ES-I3 (cell line): ENCODE results near the gene IL6ST.
"Not testable (repeated sequence)": the region's sequence is repeated elsewhere in the genome, so short reads cannot be mapped to it uniquely, and the experiment has no call there.

Experiments used
- H3K36me3 ChIP-seq: 2 replicates; pipeline ENCODE4 v1.6.1; 2013; ENCODE audit warnings: mild to moderate bottlenecking, low read length, control low read depth, moderate library complexity; ENCODE audit not compliant: insufficient read depth
- H3K4me1 ChIP-seq: 2 replicates; pipeline ENCODE4 v1.6.1; 2013; ENCODE audit warnings: mild to moderate bottlenecking, control low read depth, low read length; ENCODE audit not compliant: insufficient read depth
- H3K9ac ChIP-seq: 2 replicates; pipeline ENCODE4 v1.6.1; 2013; ENCODE audit warnings: low read depth, mild to moderate bottlenecking, low read length, moderate library complexity
- H3K9me3 ChIP-seq: 2 replicates; pipeline ENCODE4 v1.6.1; 2013; ENCODE audit warnings: mild to moderate bottlenecking, low read length, moderate library complexity; ENCODE audit not compliant: control insufficient read depth, insufficient read depth

The IL6ST gene

DNA sequence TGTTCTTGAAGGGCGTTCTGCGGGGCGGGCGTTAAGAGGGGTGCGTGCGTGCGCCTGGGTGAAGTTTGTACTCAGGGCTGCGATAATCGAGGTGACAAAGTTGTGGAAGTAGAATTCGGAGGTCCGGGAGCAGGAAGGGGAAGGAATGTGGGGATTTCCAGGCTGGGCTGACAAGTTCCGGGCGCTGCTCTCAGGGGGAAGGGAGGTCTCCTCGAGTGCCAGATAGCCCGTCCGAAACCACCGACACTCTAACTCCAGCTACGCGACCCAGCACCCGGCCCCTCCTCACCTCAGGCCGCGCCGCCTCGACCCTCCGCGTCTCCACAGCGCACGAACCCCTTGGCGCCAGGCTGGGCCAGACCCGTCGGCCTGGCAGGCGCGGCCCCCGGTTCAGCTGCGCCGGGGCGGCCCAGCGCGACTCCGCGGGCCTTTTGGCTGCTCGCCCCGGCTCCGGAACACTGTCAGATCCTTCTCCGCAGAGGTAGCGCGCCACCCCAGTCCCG, at the start of gene IL6ST:
Gene IL6ST (minus strand): TSS at position 469 of the 503 bp plus-strand sequence. CDS start 18,685 bp downstream, outside the sequence.
- no peaks in the 10 kb centered on the region for H3K36me3 ChIP-seq
- H3K9ac ChIP-seq, result peak within 1 kb of the TSS; percentile 95
- H3K9me3 ChIP-seq, result no peaks in the 10 kb centered on the region
- peaks cover 10% of the 10 kb centered on the region for H3K4me1 ChIP-seq

DNA sequence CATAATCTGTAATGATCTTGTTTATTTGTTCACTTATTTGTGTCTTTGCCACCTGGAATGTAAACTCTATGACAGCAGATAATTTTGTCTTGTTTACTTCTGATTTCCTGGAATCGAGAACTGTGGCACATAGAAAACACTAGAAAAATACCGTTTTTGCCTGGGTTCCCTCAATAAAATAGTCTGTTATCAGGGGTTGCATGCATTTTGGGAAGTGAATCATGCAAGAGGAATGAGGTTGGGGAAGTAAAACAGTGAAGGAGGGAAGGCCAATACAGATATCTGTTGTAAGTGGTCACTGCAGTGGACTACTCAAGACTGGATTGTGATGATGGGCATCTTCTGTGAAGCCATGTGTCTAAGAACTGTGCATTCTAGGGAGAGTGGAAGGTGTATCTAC, 45.2 kb upstream of the IL6ST start:
- Histone ChIP-seq H3K36me3 (no peaks in the 10 kb centered on the region), H3K4me1 (no peaks in the 10 kb centered on the region), H3K9me3 (peaks cover 5% of the 10 kb centered on the region; the same call in 1 of the 2 replicates), H3K9ac (no peak overlapping the region)

DNA sequence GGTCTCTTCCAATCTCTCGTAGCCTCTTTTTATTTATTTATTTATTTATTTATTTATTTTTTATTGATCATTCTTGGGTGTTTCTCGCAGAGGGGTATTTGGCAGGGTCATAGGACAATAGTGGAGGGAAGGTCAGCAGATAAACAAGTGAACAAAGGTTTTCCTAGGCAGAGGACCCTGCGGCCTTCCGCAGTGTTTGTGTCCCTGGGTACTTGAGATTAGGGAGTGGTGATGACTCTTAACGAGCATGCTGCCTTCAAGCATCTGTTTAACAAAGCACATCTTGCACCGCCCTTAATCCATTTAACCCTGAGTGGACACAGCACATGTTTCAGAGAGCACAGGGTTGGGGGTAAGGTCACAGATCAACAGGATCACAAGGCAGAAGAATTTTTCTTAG, 43.4 kb upstream of the IL6ST start:
- H3K4me1 ChIP-seq, H3K36me3 ChIP-seq, H3K9me3 ChIP-seq, H3K9ac ChIP-seq: not testable (repeated sequence)

- Histone ChIP-seq H3K9me3 (peaks cover 5% of the 10 kb centered on the region; the same call in 1 of the 2 replicates), H3K9ac (no peak overlapping the region), H3K4me1 (no peaks in the 10 kb centered on the region), H3K36me3 (no peaks in the 10 kb centered on the region)
Measured at GRCh38 chr5:56037531-56038010, 42.8 kb upstream of the IL6ST start.

- H3K9me3 ChIP-seq, H3K9ac ChIP-seq, H3K4me1 ChIP-seq, H3K36me3 ChIP-seq: not testable (repeated sequence)
Measured at GRCh38 chr5:56035394-56035793, 40.6 kb upstream of the IL6ST start.

DNA sequence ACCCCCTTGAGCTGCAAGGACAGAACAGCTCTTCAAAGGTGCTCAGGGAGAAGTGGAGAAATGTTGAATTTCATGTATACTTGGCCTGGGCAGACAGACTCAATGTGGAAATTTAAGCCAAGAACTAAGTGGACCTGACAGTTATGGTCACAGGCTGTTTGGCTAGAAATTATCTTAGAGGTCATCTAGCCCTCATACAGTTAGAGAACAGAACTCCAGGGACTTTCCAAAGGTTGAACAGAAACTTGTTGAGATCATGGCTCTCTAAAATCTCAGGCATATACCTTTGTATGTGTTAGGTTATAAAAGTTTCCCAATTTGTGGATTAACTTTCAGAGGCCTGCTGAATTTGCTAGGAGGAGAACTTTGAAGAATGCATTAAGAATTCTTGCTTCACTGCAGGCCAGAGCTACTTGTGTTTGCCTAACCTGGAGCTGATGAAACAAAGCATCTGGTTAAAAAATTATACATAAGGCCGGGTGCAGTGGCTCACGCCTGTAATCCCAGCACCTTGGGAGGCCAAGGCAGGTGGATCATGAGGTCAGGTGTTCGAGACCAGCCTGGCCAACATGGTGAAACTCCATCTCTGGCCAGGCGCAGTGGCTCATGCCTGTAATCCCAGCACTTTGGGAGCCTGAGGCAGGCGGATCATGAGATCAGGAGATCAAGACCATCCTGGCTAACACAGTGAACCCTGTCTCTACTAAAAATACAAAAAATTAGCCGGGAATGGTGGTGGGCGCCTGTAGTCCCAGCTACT, 35.3 kb upstream of the IL6ST start:
- not testable (repeated sequence) for H3K9me3 ChIP-seq, H3K4me1 ChIP-seq

GRCh38 chr5:56029457-56029856, 34.7 kb upstream of the IL6ST start:
- no peak overlapping the region for H3K9ac ChIP-seq
- H3K9me3 ChIP-seq, result no peaks in the 10 kb centered on the region
- H3K36me3 ChIP-seq, result no peaks in the 10 kb centered on the region
- no peaks in the 10 kb centered on the region for H3K4me1 ChIP-seq

More for the DNA sequence above, 35.3 kb upstream of the IL6ST start:
- not testable (repeated sequence) for H3K36me3 ChIP-seq, H3K9ac ChIP-seq

DNA sequence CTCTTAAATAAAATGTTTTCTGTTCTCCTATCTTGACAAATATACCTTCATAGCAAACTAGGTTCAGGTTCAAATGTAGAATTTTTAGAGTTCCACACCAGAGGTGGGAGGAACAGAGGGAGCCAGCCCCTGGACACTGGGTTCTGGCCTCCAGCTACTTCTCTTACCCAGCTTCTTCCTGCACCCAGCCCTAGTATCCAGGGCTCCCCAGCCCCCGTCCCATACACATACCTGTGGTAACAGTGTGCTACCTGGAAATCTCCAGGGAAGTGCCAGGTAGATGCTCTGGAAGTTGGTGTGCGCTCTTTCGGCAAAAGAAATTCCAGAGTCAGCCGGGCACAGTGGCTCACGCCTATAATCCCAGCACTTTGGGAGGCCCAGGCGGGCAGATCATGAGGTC, 33.9 kb upstream of the IL6ST start:
- no peak overlapping the region for H3K9ac ChIP-seq
- no peaks in the 10 kb centered on the region for H3K9me3 ChIP-seq
- H3K4me1 ChIP-seq, result no peaks in the 10 kb centered on the region
- H3K36me3 ChIP-seq, result no peaks in the 10 kb centered on the region

GRCh38 chr5:56026863-56027300, 32.1 kb upstream of the IL6ST start:
- Histone ChIP-seq H3K36me3 (no peaks in the 10 kb centered on the region), H3K4me1 (no peaks in the 10 kb centered on the region), H3K9ac (no peak overlapping the region), H3K9me3 (no peaks in the 10 kb centered on the region)

DNA sequence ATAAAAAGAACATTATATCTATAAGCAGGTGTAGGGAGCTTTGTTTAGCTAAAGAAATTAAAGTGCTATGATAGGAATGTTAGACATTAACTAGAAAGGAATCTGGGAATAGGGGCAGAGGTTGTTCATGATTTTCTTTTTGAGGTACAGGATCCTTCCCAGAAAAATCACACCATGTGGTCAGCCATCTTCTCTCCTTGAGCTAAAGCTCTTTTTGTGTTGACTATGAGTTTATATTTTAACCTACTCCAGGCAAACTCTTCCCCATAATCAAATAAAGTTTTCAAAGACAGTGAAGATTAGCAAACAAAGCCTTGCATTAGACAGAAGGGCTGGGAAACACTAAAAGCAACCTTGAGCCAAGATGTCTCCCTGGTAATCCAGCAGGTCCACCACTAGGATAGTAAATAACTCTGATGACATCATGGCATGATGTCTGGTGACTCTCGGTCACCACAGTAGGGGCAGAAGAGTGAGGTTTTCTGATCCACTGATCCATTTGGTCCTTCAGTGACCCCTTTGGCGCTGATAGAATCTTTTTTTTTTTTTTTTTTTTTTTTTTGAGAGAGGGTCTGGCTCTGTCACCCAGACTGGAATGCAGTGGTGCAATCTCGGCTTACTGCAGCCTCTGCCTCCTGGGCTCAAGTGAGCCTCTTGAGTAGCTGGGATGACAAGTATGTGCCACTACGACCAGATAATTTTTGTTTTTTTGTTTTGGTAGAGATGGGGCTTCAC, 30.6 kb upstream of the IL6ST start:
- Histone ChIP-seq H3K36me3 (no peaks in the 10 kb centered on the region), H3K9ac (no peak overlapping the region), H3K4me1 (no peaks in the 10 kb centered on the region), H3K9me3 (no peaks in the 10 kb centered on the region)

DNA sequence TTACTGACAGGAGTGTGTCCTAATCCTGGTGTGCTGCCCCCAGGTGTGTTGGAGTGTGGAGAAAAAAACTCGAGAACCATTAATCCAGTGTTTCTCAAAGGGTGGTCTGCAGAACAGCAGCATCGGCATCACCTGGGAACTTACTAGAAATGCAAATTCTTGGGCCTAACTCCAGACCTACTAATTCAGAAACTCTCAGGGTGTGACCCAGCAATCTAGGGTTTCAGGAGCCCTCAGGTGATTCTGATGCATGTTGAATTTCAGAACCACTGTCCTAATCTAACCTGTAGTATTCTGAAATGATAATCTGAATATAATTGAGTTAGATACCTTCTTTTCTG, 30.0 kb upstream of the IL6ST start:
- Histone ChIP-seq H3K9ac (no peak overlapping the region), H3K36me3 (no peaks in the 10 kb centered on the region), H3K4me1 (no peaks in the 10 kb centered on the region), H3K9me3 (no peaks in the 10 kb centered on the region)

GRCh38 chr5:56023296-56023695, 28.5 kb upstream of the IL6ST start:
- H3K4me1 ChIP-seq, result no peaks in the 10 kb centered on the region
- no peaks in the 10 kb centered on the region for H3K36me3 ChIP-seq
- H3K9ac ChIP-seq, result no peak overlapping the region
- H3K9me3 ChIP-seq, result no peaks in the 10 kb centered on the region

DNA sequence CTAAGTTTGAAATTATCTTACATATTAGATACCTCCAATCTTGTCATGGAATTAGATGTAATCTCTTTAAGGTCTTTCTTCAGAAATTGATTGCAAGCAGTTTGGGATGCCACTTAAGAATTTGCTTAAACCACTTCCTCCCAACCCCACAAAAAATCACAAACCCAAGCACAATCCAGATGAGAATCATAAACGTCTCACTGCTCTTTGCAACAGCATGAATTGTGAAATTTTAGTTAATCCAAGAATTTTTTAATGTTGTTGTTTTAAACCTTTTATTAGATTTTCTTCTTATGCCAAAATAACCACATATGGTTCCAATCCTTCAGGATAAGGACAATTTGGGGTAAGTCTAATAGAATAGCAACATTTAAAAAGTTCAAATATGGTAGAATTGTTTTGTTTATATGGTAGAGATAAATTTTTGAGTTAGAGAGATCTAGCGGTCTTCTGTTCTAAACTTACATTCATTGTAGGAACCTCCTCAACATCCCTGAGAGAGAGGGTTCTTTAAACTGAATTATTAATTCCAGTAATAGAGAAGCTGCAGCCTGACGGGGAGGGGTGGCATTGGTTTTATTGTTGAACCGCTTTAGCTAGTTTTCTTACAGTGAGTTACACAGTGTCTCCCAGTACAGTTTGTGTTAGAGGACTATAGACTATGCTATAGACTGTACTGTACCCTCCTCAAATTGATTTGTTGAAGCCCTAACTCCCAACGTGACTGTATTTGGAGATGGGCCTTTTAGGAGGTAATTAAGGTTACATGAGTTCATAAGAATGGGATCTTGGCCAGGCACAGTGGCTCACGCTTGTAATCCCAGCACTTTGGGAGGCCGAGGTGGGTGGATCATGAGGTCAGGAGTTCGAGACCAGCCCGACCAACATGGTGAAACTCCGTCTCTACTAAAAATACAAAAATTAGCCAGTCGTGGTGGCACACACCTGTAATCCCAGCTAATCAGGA, 24.8 kb upstream of the IL6ST start:
- Histone ChIP-seq H3K9me3 (peaks cover 6% of the 10 kb centered on the region), H3K36me3 (no peaks in the 10 kb centered on the region), H3K4me1 (no peaks in the 10 kb centered on the region), H3K9ac (no peak overlapping the region)

GRCh38 chr5:56018832-56019231, 24.1 kb upstream of the IL6ST start:
- Histone ChIP-seq H3K9me3 (peaks cover 6% of the 10 kb centered on the region), H3K4me1 (no peaks in the 10 kb centered on the region), H3K9ac (no peak overlapping the region), H3K36me3 (no peaks in the 10 kb centered on the region)
